UCSD-AML1 (cell line): Measurements from ENCODE around the gene ODAD4.

Source experiments
- DNase-seq: peaks from one replicate; lab custom pipeline; 2025; ENCODE audit not compliant: unreplicated experiment; lab: John Stamatoyannopoulos, UW

Gene ODAD4

GRCh38 chr17:41941168-41941567, 10.8 kb downstream of the ODAD4 start:
- DNase-seq, result no peak

DNA sequence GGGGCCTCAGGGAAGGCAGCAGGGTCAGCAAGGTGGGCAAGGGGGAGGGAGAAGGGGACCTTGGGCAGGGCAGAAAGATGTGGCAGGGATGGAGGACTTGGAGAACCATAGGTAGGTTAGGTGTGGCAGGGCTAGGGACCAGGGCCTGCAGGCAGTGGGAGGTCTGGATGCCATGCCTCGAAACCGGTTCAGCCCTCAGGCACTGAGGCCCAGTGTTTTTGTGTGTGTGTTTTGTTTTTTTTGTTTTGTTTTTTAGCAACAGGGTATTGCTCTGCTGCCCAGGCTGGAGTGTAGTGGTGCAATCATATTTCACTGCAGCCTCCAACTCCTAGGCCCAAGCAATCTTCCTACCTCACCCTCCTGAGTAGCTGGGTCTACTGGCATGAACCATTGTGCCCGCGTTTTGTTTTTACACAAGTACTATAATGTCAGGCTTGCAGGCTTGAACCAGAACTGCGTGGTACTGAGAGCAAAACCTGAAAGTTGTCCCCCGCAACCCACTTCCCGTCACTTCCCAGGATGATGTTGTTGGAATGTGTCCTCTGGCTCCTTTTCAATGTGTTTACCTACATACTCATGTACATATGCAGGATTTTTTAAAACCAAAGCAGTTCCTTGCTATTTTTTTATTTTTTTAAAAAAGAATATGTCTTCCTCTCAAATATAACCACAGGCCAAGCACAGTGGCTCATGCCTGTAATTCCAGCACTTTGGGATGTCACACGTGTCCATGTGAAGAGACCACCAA, 12.4 kb downstream of the ODAD4 start:
- DNase-seq, result no peak

DNA sequence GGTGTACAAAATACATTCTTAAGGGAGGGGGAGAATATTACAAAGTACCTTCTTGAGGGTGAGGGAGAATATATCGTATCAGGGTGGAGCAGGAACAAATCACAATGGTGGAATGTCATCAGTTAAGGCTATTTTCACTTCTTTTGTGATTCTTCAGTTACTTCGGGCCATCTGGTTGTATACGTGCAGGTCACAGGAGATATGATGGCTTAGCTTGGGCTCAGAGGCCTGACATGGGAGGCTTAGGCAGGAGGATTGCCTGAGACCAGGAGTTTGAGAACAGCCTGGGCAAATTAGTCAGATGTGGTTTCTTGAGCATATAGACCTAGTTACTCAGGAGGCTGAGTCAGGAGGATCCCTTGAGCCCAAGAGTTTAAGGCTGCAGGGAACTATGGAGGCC, 13.1 kb downstream of the ODAD4 start:
- no peak for DNase-seq

- no peak for DNase-seq
Measured at GRCh38 chr17:41944943-41945342, 14.5 kb downstream of the ODAD4 start.

DNA sequence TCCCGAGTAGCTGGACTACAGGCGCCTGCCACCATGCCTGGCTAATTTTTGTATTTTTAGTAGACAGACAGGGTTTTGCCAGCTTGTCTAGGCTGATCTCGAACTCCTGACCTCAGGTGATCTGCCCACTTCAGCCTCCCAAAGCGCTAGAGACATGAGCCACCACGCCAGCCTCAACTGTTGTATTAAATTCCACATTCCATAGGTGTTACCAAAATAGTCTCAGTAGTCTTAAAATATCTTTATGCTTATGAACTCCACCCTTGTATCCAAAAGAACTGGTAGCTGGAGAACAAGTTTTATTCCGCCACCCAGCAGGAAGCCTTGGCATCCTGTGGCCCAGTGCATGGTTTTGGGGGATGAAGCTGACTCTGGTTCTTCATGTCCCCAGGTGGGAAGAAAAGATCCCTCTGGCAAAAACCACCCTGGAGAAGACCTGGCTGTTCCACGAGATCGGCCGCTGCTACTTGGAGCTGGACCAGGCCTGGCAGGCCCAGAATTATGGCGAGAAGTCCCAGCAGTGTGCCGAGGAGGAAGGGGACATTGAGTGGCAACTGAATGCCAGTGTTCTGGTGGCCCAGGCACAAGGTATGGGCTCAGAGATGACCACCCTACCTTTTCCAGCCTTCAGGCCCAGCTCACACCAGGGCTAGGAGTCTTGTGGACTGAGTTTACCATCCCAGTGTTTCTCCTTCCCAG, 18.5 kb downstream of the ODAD4 start:
- DNase-seq, result no peak

DNA sequence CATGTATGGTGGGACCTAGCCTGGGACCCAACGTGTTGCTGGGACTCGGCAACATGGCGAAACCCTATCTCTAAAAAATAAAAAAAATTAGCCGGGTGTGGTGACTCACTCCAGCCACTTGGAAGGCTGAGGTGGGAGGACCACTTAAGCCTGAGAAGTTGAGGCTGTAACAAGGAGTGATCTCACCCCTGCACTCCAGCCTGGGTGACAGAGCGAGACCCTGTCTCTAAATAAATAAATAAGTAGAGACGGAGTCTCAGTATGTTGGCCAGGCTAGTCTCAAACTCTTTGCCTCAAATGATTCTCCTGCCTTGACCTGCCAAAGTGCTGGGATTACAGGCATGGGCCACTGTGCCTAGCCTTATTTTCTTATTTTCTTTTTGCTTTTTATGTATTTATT, 26.1 kb downstream of the ODAD4 start:
- DNase-seq, result no peak

GRCh38 chr17:41957031-41957868, 26.8 kb downstream of the ODAD4 start:
- no peak for DNase-seq

- DNase-seq, result no peak
Measured at GRCh38 chr17:41957869-41958439, 27.5 kb downstream of the ODAD4 start.

DNA sequence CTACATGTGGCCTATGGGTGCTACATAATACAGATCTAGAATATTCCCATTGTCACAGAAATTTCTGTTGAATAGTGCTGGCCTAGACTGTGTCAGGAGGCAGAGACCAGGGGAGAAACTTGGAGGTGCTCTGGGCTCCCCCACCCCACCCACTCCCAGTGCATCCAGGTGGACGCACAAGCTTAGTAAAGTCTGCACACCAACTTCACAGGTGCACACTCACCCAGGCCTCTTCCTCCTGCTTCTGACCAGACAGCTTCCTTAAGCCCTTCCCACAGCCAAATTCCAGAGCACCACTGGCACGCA, 28.6 kb downstream of the ODAD4 start:
- DNase-seq, result no peak

DNA sequence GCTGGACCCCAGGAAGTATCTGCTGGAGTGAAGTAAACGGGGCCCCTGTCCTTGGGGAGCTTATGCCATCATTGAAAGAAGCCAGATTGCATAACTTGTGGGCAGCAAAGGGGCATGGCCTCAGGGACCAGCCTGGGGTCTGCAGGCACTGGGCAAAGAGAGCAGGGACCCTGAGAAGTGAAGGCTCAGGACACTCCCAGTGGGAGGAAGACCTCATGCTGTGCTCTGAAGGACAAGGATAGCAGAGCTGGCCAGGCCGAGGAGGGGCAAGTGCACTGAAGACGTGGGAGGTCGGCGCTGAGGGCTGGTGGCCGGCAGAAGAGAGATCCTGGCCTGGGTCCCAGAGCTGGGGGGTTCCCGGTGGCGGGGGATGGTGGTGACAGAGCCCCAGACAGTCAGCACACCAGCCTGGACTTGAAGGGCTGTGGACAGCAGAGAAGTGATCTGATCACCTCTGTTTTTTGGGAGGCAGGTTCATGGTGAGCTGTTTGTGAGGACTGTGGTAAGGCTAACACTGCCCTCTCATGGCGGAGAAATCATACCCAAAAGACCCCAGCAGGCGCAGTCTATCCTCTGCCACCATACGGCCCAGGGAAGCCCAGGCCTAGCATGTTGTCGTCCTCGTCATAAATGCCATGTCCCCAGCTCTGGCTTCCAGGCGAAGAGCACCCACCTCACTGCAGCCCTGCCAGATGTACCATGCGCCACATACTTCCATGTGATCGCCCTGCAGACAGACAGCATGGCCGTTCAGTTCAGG, 29.1 kb downstream of the ODAD4 start:
- peak; percentile 48 for DNase-seq

DNA sequence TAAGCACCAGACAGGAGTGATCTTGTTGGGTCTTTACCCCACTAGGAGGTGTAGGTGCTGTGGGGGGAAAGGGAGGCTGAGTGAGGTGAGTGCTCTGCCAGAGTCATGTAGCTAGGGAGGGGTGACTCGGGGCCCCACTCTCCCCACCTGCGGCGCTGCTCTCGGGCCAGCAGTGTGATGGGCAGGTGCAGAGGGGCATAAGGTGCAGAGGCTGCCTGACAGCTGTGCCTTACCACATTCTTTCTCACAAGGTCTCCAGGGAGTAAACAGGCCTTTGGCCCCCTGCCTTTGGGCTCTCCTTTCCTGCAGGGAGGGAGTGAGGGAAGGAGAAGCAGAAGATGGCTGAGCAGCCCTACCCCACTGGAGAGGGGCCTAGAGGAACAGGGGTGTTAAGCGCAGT, 31.7 kb downstream of the ODAD4 start:
- no peak for DNase-seq

DNA sequence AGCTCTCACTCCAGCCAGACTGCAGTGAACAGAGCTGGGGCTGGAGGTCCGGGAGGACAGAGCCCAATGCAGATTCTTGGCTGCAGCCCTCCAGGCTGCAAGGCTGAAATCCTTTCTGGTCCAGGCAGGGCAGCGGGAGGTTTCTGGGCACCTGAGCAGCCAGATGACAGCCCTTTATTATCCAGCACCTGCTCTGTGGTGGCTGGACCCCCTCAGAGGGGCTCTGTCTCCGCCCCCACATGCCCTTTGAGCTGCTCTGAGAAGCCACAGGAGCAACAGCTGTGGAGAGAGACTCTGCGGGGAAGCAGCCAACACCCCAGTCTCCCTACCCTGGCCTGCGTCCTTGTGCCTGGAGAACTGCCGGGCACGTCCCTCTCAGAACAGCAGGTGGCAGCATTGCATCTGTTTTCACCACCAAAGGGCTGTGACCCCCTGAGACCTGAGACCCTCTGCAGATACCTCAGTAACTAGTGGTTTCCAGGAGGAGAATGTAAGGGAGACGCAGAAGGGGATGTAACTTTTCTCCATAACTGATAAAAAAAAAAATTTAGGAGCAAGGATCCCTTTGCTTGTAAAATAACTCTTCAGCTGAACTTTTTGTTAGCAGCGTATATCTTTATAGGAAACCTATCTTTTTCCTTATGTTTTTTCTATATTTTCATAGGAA, 32.5 kb downstream of the ODAD4 start:
- DNase-seq, result peak; percentile 64

DNA sequence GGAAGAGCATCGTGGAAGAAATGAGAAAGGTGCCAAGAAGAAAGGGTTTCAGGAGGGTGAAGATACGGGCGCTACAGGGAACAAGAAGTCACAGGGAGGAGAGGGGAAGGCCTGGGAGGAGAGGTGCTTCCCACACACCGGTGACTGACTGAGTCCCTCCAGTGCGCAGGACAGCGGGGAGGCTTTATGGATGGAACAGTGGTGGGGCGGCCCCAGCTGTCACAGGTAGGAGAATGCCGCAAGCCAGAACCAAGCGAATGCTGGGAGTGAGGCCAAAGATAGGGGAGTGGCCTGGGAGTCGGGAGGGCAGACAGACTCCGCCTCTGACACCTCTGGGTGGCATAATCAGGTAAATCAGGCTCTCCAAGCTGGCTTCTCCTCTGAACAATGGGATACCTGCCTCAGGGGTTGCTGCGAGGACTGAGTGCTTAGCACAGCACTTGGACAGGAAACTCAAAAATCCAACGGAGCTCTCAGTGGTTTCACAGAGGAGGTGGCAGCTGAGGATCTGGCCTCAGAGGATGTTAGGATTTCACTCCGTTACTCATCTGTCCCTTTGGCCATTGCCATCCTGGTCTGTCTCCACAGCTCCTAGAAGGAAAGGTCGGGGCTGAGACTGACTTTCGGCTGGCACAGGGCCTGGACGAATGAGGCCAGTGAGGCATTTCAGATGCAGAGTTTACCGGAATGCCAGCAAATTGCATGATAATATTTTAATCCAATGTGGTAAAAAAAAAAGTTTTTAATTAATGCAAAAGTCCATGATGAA, 35.5 kb downstream of the ODAD4 start:
- peak; percentile 46 for DNase-seq

- DNase-seq, result peak; percentile 95
Measured at GRCh38 chr17:41966463-41967140, 36.2 kb downstream of the ODAD4 start, which contains the start of gene CNP. Gene CNP, plus strand, starts transcription at chr17:41966795. Its CDS starts 90 bp downstream, at chr17:41966885.

- DNase-seq, result no peak
Measured at GRCh38 chr17:41967141-41967920, 36.9 kb downstream of the ODAD4 start.

DNA sequence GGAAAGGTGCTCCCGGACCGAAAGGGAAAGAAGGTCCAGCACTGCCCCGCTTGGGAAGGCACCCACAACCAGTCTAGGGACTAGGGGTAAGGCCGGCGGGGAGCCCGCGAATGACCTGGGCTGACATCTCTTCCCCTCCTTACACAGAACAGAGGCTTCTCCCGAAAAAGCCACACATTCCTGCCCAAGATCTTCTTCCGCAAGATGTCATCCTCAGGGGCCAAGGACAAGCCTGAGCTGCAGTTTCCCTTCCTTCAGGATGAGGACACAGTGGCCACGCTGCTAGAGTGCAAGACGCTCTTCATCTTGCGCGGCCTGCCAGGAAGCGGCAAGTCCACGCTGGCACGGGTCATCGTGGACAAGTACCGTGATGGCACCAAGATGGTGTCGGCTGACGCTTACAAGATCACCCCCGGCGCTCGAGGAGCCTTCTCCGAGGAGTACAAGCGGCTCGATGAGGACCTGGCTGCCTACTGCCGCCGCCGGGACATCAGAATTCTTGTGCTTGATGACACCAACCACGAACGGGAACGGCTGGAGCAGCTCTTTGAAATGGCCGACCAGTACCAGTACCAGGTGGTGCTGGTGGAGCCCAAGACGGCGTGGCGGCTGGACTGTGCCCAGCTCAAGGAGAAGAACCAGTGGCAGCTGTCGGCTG, 37.6 kb downstream of the ODAD4 start:
- no peak for DNase-seq

DNA sequence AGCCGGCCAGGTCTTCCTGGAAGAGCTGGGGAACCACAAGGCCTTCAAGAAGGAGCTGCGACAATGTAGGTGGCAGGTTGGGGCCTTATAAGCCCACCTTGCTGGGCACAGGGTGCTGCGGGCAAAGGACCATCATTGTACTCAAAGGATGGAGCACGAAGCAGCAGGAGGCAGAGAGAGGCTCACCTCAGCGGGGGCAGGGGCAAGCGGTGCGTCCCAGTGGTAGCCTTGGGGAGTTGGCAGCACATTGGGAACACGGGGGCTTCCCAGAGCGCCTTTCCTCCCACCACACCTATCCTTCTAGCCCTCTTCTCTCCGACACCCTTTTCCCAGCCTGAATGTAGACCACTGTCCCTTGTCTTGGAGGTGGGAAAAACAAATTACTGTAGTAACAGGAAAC, 38.3 kb downstream of the ODAD4 start:
- no peak for DNase-seq

DNA sequence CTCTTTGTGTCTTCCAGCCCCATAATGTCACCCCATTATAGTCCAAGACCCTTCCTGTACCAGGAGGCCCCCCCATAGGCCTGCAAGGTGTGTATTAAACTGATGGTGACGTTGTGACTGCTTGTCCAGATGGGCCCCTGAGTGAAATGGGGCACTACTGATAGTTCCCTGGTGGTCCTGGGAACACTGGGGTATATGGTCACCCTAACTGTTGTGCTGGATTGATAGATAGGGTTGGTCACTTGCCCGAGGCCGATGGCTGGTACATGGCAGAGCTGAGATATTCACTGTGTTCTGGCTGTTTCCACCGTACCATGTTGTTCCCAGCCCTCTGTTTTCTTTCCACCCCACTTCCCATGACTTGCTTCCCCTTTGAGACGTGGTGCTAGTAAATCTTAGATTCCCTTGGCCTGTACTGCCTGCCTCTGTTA, 40.5 kb downstream of the ODAD4 start:
- no peak for DNase-seq
